ENCODE data around the gene FAM177A1. TPM values are rescaled to one million over a fixed set of nuclear protein-coding genes. Genes with fewer than 3 reads are reported as not detected.
"Not testable (repeated sequence)": the region's sequence is repeated elsewhere in the genome, so short reads cannot be mapped to it uniquely, and the experiment has no call there.

FAM177A1 gene
- total RNA-seq, 1 donor from 2014 or later, result 46.3 TPM

- H3K9me3 Mint-ChIP-seq, result no peaks in the 10 kb centered on the region
- intact Hi-C loops (cut with micrococcal nuclease), result no loop called here
- H3K36me3 Mint-ChIP-seq (ENCODE audit: low read depth), result no peaks in the 10 kb centered on the region
- H3K27me3 Mint-ChIP-seq (ENCODE audit: insufficient read depth), result no peaks in the 10 kb centered on the region
- peaks cover 30% of the 10 kb centered on the region for H3K4me1 Mint-ChIP-seq (ENCODE audit: low read depth)
- no peak overlapping the region for H3K27ac Mint-ChIP-seq
- H3K4me3 Mint-ChIP-seq, result no peak overlapping the region
- DNase-seq (ENCODE audit: low spot score), result no peak
Observed at GRCh38 chr14:35043046-35043445, 3.0 kb upstream of the FAM177A1 start.

GRCh38 chr14:35044939-35045797 is 904 bp upstream of the FAM177A1 start:
- H3K4me1 Mint-ChIP-seq (ENCODE audit: low read depth), result peaks cover 32% of the 10 kb centered on the region
- H3K27me3 Mint-ChIP-seq (ENCODE audit: insufficient read depth), result no peaks in the 10 kb centered on the region
- peak overlapping the region; percentile 96 for H3K27ac Mint-ChIP-seq
- no peak for DNase-seq (ENCODE audit: low spot score)
- peak overlapping the region; percentile 88 for H3K4me3 Mint-ChIP-seq
- peaks cover 8% of the 10 kb centered on the region for H3K36me3 Mint-ChIP-seq (ENCODE audit: low read depth)
- no peaks in the 10 kb centered on the region for H3K9me3 Mint-ChIP-seq
- intact Hi-C loops (cut with micrococcal nuclease), result loop anchor here (2.0 to 5.0 kb wide), 4 partner anchors 36 to 782 kb away; partner anchors contain the start of genes BRMS1L, CFL2 and EAPP

GRCh38 chr14:35045798-35046047 is 349 bp upstream of the FAM177A1 start:
- H3K4me1 Mint-ChIP-seq (ENCODE audit: low read depth), result peaks cover 32% of the 10 kb centered on the region
- peaks cover 11% of the 10 kb centered on the region for H3K36me3 Mint-ChIP-seq (ENCODE audit: low read depth)
- intact Hi-C loops (cut with micrococcal nuclease), result loop anchor here (1.0 to 5.0 kb wide), 15 partner anchors 37 to 782 kb away; partner anchors contain the start of genes BRMS1L, CFL2, EAPP and NFKBIA
- no peak for DNase-seq (ENCODE audit: low spot score)
- H3K27ac Mint-ChIP-seq, result peak overlapping the region; percentile 96
- H3K4me3 Mint-ChIP-seq, result peak overlapping the region; percentile 88
- H3K27me3 Mint-ChIP-seq (ENCODE audit: insufficient read depth), result no peaks in the 10 kb centered on the region
- no peaks in the 10 kb centered on the region for H3K9me3 Mint-ChIP-seq

GRCh38 chr14:35046751-35047536 is 872 bp downstream of the FAM177A1 start:
- intact Hi-C loops (cut with micrococcal nuclease), result loop anchor here (1.0 to 5.0 kb wide), 14 partner anchors 65 to 780 kb away; partner anchors contain the start of genes BRMS1L, CFL2, EAPP and NFKBIA
- Mint-ChIP-seq H3K4me3 (peak overlapping the region; percentile 97), H3K36me3 (ENCODE audit: low read depth) (peaks cover 15% of the 10 kb centered on the region), H3K9me3 (no peaks in the 10 kb centered on the region), H3K27ac (peak overlapping the region; percentile 99), H3K4me1 (ENCODE audit: low read depth) (peaks cover 32% of the 10 kb centered on the region), H3K27me3 (ENCODE audit: insufficient read depth) (no peaks in the 10 kb centered on the region)
- DNase-seq (ENCODE audit: low spot score), result no peak

- Mint-ChIP-seq H3K27ac (peak overlapping the region; percentile 59), H3K36me3 (ENCODE audit: low read depth) (peaks cover 16% of the 10 kb centered on the region), H3K27me3 (ENCODE audit: insufficient read depth) (no peaks in the 10 kb centered on the region), H3K4me1 (ENCODE audit: low read depth) (peaks cover 28% of the 10 kb centered on the region), H3K4me3 (peak overlapping the region; percentile 97), H3K9me3 (no peaks in the 10 kb centered on the region)
- intact Hi-C loops (cut with micrococcal nuclease), result loop anchor here (2.0 to 5.0 kb wide), 6 partner anchors 117 to 779 kb away; partner anchors contain the start of genes BRMS1L, CFL2, EAPP and NFKBIA
- DNase-seq (ENCODE audit: low spot score), result no peak
Observed at GRCh38 chr14:35047976-35048513, 2.0 kb downstream of the FAM177A1 start.

- intact Hi-C loops (cut with micrococcal nuclease), result no loop called here
- no peak for DNase-seq (ENCODE audit: low spot score)
- no peak overlapping the region for H3K27ac Mint-ChIP-seq
- H3K4me1 Mint-ChIP-seq (ENCODE audit: low read depth), result peaks cover 16% of the 10 kb centered on the region
- H3K36me3 Mint-ChIP-seq (ENCODE audit: low read depth), result peaks cover 19% of the 10 kb centered on the region
- H3K27me3 Mint-ChIP-seq (ENCODE audit: insufficient read depth), result no peaks in the 10 kb centered on the region
- H3K9me3 Mint-ChIP-seq, result no peaks in the 10 kb centered on the region
- no peak overlapping the region for H3K4me3 Mint-ChIP-seq
Observed at GRCh38 chr14:35050652-35051051, 4.6 kb downstream of the FAM177A1 start.

GRCh38 chr14:35051796-35052195 is 5.7 kb downstream of the FAM177A1 start:
- intact Hi-C loops (cut with micrococcal nuclease), result no loop called here
- no peak for DNase-seq (ENCODE audit: low spot score)
- peaks cover 15% of the 10 kb centered on the region for H3K4me1 Mint-ChIP-seq (ENCODE audit: low read depth)
- no peaks in the 10 kb centered on the region for H3K9me3 Mint-ChIP-seq
- no peak overlapping the region for H3K27ac Mint-ChIP-seq
- no peak overlapping the region for H3K4me3 Mint-ChIP-seq
- peaks cover 20% of the 10 kb centered on the region for H3K36me3 Mint-ChIP-seq (ENCODE audit: low read depth)
- H3K27me3 Mint-ChIP-seq (ENCODE audit: insufficient read depth), result no peaks in the 10 kb centered on the region

- no peak overlapping the region for H3K27ac Mint-ChIP-seq
- no peaks in the 10 kb centered on the region for H3K9me3 Mint-ChIP-seq
- H3K27me3 Mint-ChIP-seq (ENCODE audit: insufficient read depth), result no peaks in the 10 kb centered on the region
- peaks cover 12% of the 10 kb centered on the region for H3K4me1 Mint-ChIP-seq (ENCODE audit: low read depth)
- H3K4me3 Mint-ChIP-seq, result no peak overlapping the region
- intact Hi-C loops (cut with micrococcal nuclease), result no loop called here
- peaks cover 25% of the 10 kb centered on the region for H3K36me3 Mint-ChIP-seq (ENCODE audit: low read depth)
- DNase-seq (ENCODE audit: low spot score), result no peak
Observed at GRCh38 chr14:35052637-35053036, 6.6 kb downstream of the FAM177A1 start.

DNA sequence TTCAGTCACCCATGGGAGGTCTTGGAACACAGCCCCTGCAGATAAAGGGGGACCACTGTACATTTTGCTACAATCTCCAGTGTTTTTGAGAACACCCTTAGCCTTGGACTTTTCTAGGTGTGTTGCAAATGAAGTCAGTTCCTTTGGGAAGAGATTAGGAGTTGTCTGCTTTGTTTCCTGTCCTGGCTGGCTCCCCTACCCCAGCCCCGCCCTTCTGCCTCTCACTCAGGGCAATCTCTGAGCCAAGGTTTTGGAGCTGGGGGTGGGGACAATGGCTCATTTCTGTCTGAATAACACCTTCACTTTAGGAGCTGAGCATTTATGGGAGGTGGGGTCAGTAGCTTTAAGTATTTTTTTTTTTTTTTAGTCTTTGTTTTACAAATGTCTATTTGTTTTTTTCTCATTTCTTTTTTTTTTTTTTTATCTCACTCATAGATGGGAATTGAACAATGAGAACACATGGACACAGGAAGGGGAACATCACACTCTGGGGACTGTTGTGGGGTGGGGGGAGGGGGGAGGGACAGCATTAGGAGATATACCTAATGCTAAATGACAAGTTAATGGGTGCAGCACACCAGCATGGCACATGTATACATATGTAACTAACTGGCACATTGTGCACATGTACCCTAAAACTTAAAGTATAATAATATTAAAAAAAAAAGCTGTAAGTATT is 15.2 kb downstream of the FAM177A1 start:
- peaks cover 15% of the 10 kb centered on the region for H3K4me1 Mint-ChIP-seq (ENCODE audit: low read depth)
- DNase-seq (ENCODE audit: low spot score); H3K27me3 Mint-ChIP-seq (ENCODE audit: insufficient read depth); H3K27ac Mint-ChIP-seq; H3K4me3 Mint-ChIP-seq; intact Hi-C loops (cut with micrococcal nuclease); H3K9me3 Mint-ChIP-seq: not testable (repeated sequence)
- peaks cover 18% of the 10 kb centered on the region for H3K36me3 Mint-ChIP-seq (ENCODE audit: low read depth)

GRCh38 chr14:35065731-35066130 is 19.7 kb downstream of the FAM177A1 start:
- intact Hi-C loops (cut with micrococcal nuclease); H3K9me3 Mint-ChIP-seq; DNase-seq (ENCODE audit: low spot score); H3K4me1 Mint-ChIP-seq (ENCODE audit: low read depth); H3K27me3 Mint-ChIP-seq (ENCODE audit: insufficient read depth); H3K4me3 Mint-ChIP-seq; H3K27ac Mint-ChIP-seq: not testable (repeated sequence)
- H3K36me3 Mint-ChIP-seq (ENCODE audit: low read depth), result peaks cover 19% of the 10 kb centered on the region

- peaks cover 24% of the 10 kb centered on the region for H3K36me3 Mint-ChIP-seq (ENCODE audit: low read depth)
Observed at GRCh38 chr14:35068238-35069012, 22.4 kb downstream of the FAM177A1 start.

GRCh38 chr14:35072226-35072625 is 26.2 kb downstream of the FAM177A1 start:
- no peaks in the 10 kb centered on the region for H3K9me3 Mint-ChIP-seq
- no peak for DNase-seq (ENCODE audit: low spot score)
- H3K4me3 Mint-ChIP-seq, result no peak overlapping the region
- H3K36me3 Mint-ChIP-seq (ENCODE audit: low read depth), result peaks cover 27% of the 10 kb centered on the region
- intact Hi-C loops (cut with micrococcal nuclease), result no loop called here
- H3K27me3 Mint-ChIP-seq (ENCODE audit: insufficient read depth), result no peaks in the 10 kb centered on the region
- H3K4me1 Mint-ChIP-seq (ENCODE audit: low read depth), result no peaks in the 10 kb centered on the region
- no peak overlapping the region for H3K27ac Mint-ChIP-seq

More at GRCh38 chr14:35068238-35069012, 22.4 kb downstream of the FAM177A1 start:
- no peaks in the 10 kb centered on the region for H3K27me3 Mint-ChIP-seq (ENCODE audit: insufficient read depth)
- no peak overlapping the region for H3K4me3 Mint-ChIP-seq
- intact Hi-C loops (cut with micrococcal nuclease), result no loop called here
- H3K4me1 Mint-ChIP-seq (ENCODE audit: low read depth), result no peaks in the 10 kb centered on the region
- DNase-seq (ENCODE audit: low spot score), result no peak
- no peaks in the 10 kb centered on the region for H3K9me3 Mint-ChIP-seq
- H3K27ac Mint-ChIP-seq, result no peak overlapping the region
